Measurements from ENCODE around the gene PTPA. TPM values are rescaled to one million over a fixed set of nuclear protein-coding genes. Genes with fewer than 3 reads are reported as not detected.

PTPA gene
- total and polyA plus RNA-seq, 2 of the 4 experiments (the other 2 are of a cell fraction): 124 to 149 TPM

- no peak for TF ChIP-seq SMC3 (IDR thresholded peaks at IDR 0.05; ENCODE audit: low read depth, low read length)
- no peak for TF ChIP-seq BHLHE40 (IDR thresholded peaks at IDR 0.05; ENCODE audit: low read depth, low read length)
- no peak for TF ChIP-seq FOS (IDR thresholded peaks at IDR 0.05; ENCODE audit: low read depth, low read length)
- no peak for TF ChIP-seq RCOR1 (IDR thresholded peaks at IDR 0.05; ENCODE audit: insufficient replicate concordance, low read length)
- no peak for TF ChIP-seq MAFK (IDR thresholded peaks at IDR 0.05; ENCODE audit: low read depth, low read length)
- TF ChIP-seq MAZ (IDR thresholded peaks at IDR 0.05; ENCODE audit: borderline replicate concordance, low read depth, low read length): no peak
- TF ChIP-seq CEBPB (IDR thresholded peaks at IDR 0.05; ENCODE audit: low read depth, low read length): no peak
Measured at GRCh38 chr9:129079829-129080228, 31.4 kb upstream of the PTPA start (continued).

- Histone ChIP-seq H3K9ac (ENCODE audit: low read depth, low read length) (no peak overlapping the region), H3K56ac (ENCODE audit: extremely low read depth, insufficient read depth, low read length) (no peak overlapping the region), H3K36me3 (ENCODE audit: control insufficient read depth, insufficient read depth, low read length) (peaks cover 2% of the 10 kb centered on the region; the same call in 1 of the 2 replicates), H2BK120ac (ENCODE audit: low read depth, low read length) (no peak overlapping the region), H2AFZ (replicated peaks; ENCODE audit: low read length, poor library complexity) (peak overlapping the region; percentile 98), H4K91ac (ENCODE audit: insufficient read depth, low read depth, low read length) (no peak overlapping the region), H2BK15ac (ENCODE audit: low read depth, low read length) (no peak overlapping the region), H3K4me1 (ENCODE audit: control insufficient read depth, insufficient read depth, low read length) (peaks cover 7% of the 10 kb centered on the region; the same call in 1 of the 2 replicates), H3K9me3 (ENCODE audit: control insufficient read depth, insufficient read depth, low read length) (no peaks in the 10 kb centered on the region), H3K23ac (ENCODE audit: low read depth, low read length) (no peak overlapping the region), H3K27me3 (ENCODE audit: control insufficient read depth, insufficient read depth, low read length) (no peaks in the 10 kb centered on the region), H2BK20ac (ENCODE audit: low read depth, low read length) (no peak overlapping the region), H3K9me1 (ENCODE audit: insufficient read depth, low read length) (peaks cover 6% of the 10 kb centered on the region; the same call in 1 of the 2 replicates), H2AK5ac (ENCODE audit: low read depth, low read length) (no peak overlapping the region), H3K4me2 (ENCODE audit: low read depth, low read length) (peak overlapping the region; percentile 85), H3K4ac (ENCODE audit: low read depth, low read length) (0 out of 2 replicates have a peak overlapping the region, but pooled peaks have one; percentile 34), H4K20me1 (ENCODE audit: insufficient read depth, low read length) (no peaks in the 10 kb centered on the region), H3K27ac (ENCODE audit: insufficient read depth, low read length) (no peak overlapping the region), H3K18ac (ENCODE audit: low read depth, low read length) (no peak overlapping the region), H4K5ac (ENCODE audit: low read depth, low read length) (peak overlapping the region; percentile 27; the same call in 1 of the 2 replicates), H2BK5ac (ENCODE audit: low read depth, low read length, poor library complexity, severe bottlenecking) (no peak overlapping the region), H4K8ac (ENCODE audit: low read depth in 2 of 2, low read length in 2 of 2) (peak overlapping the region; percentile 62 to 71; a peak in 3 of 4 replicates), H3K79me1 (ENCODE audit: low read depth in 1 of 2, low read length in 2 of 2) (peaks cover 27 to 41% of the 10 kb centered on the region in 2 experiments), H3K14ac (replicated peaks; ENCODE audit: low read depth, low read length) (no peak overlapping the region), H3K4me3 (ENCODE audit: insufficient read depth, low read depth, low read length) (peak overlapping the region; percentile 68), H2AK9ac (replicated peaks; ENCODE audit: low read depth, low read length, poor library complexity) (peak overlapping the region; percentile 86)
- WGBS, 2 experiments (ENCODE audit: extremely low coverage in 2 of 2, insufficient read length in 1 of 2): 0% methylated on average over 1 of the region's 12 CpGs; no CpG with 5 or more reads in 1 of the 2 experiments
- in situ Hi-C loops (cut with MboI; ENCODE audit: low sequenced_read_pairs): no loop called here
- TF ChIP-seq FOS (IDR thresholded peaks at IDR 0.05; ENCODE audit: low read depth, low read length) (no peak), RCOR1 (IDR thresholded peaks at IDR 0.05; ENCODE audit: insufficient replicate concordance, low read length) (no peak), CHD1 (IDR thresholded peaks at IDR 0.05; ENCODE audit: low read depth, low read length) (no peak), NFE2L2 (IDR thresholded peaks at IDR 0.05; ENCODE audit: low read depth, low read length) (no peak), USF2 (IDR thresholded peaks at IDR 0.05; ENCODE audit: low read depth, low read length) (no peak), BHLHE40 (IDR thresholded peaks at IDR 0.05; ENCODE audit: low read depth, low read length) (no peak), MXI1 (IDR thresholded peaks at IDR 0.05; ENCODE audit: borderline replicate concordance, low read depth, low read length) (no peak), MAZ (IDR thresholded peaks at IDR 0.05; ENCODE audit: borderline replicate concordance, low read depth, low read length) (no peak), MAFK (IDR thresholded peaks at IDR 0.05; ENCODE audit: low read depth, low read length) (no peak), SMC3 (IDR thresholded peaks at IDR 0.05; ENCODE audit: low read depth, low read length) (no peak), RAD21 (IDR thresholded peaks at IDR 0.05; ENCODE audit: low read length) (no peak), RFX5 (IDR thresholded peaks at IDR 0.05; ENCODE audit: low read depth, low read length) (no peak), CTCF (conservative IDR thresholded peaks at IDR 0.05; ENCODE audit: low read depth, low read length) (no peak)
- intact Hi-C loops (cut with micrococcal nuclease): no loop called here
- ATAC-seq (ENCODE audit: low read depth) (no peak), DNase-seq (no peak)
- dilution Hi-C loops (cut with HindIII; ENCODE audit: low sequenced_read_pairs, unreplicated experiment): no loop called here
- ChIA-PET POLR2A (ENCODE audit: unreplicated experiment) (no interaction called here), CTCF (no interaction called here)
- BruUV-seq (replicated peaks): no TSS peak
Measured at GRCh38 chr9:129080298-129080600, 31.0 kb upstream of the PTPA start.

All from IMR-90 (cell line).